GM19238 (cell line): Measurements from ENCODE around the gene ATXN3L.

ENCODE experiments used
- DNase-seq: peaks from one replicate; pipeline ENCODE4 v3.0.0; 2011; ENCODE audit warnings: low spot score; ENCODE audit not compliant: insufficient read length

The ATXN3L gene

GRCh38 chrX:13268874-13269273 lies 51.0 kb downstream of the ATXN3L start:
- DNase-seq, result no peak
